ENCODE measurements around the gene POLR3B. TPM values are rescaled to one million over a fixed set of nuclear protein-coding genes. Genes with fewer than 3 reads are reported as not detected.
A peak's percentile ranks its signal among the peaks of the same experiment; 100 is the strongest.
"Not testable (repeated sequence)": the region's sequence is repeated elsewhere in the genome, so short reads cannot be mapped to it uniquely, and the experiment has no call there.

Gene POLR3B
- total and polyA plus RNA-seq, 12 donors = 2.0 to 12.0 (median 9.2) TPM

DNA sequence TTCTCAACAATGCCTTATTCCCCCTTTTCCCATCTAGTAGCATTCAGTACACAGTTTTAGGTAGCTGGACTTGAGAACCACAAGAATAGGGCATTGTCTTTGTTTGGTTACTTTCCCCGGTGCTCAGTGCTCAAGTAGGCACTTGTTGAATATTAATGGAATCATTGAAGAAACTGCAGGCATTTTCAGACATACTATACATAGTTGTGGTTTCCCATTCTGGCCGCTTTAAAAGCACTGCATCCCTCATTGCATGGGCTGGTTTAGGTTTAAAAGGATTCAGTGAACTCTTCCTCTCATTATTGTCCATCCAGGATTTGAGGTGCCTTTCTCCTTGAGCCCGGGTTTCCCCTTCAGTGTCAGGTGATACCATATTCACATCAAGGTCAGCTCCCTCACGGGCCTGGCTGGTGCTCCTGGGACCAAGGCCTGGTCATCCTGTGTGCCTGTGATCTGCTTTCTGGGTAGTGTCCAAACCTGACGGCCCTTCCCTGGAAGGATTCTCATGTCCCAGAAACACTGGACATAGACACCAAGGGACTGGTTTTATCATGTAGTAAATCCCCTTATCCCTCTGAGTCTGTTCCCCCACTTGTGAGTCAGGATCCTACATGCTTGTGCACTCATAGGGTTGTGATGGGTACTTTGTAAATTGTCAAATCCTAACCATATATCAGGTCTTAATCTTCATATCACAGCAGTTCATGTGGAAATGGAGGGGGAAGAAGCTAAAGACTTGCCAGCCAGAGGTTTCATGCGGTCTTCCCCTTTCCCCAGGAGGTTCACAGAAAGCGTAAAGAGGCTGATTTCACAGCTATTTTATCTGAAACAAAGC is 47.7 kb upstream of the POLR3B start:
- Histone ChIP-seq H3K36me3 (peaks cover 0 to 66% (median 9%) of the 10 kb centered on the region in 9 donors), H3K4me3 (no peak overlapping the region), H3K27ac (peak overlapping the region in 6 of 10 donors; percentile 41 to 63 (median 51)), H3K27me3 (no peaks in the 10 kb centered on the region), H3K9me3 (no peaks in the 10 kb centered on the region), H3K4me1 (peaks cover 0 to 77% (median 69%) of the 10 kb centered on the region in 9 donors)
- intact Hi-C loops (cut with DNase I) = loop anchor here in 5 of 10 donors (5.0 to 10.0 kb wide), 3 partner anchors 32 to 65 kb away; partner anchors contain the start of genes CKAP4 (in 1 of the 5) and POLR3B (in 1 of the 5)
- ATAC-seq = peak in 6 of 8 donors; percentile 19 to 54 (median 47)
- WGBS, 2 donors = 55 to 60% methylated on average over 7 of the region's 7 CpGs
- no peak for TF ChIP-seq CTCF (IDR thresholded peaks at IDR 0.05)
- no peak for DNase-seq

- Histone ChIP-seq H3K36me3 (peaks cover 0 to 74% (median 14%) of the 10 kb centered on the region in 9 donors), H3K9me3 (no peaks in the 10 kb centered on the region), H3K27me3 (no peaks in the 10 kb centered on the region), H3K4me3 (no peak overlapping the region), H3K4me1 (peaks cover 0 to 74% (median 62%) of the 10 kb centered on the region in 9 donors), H3K27ac (peak overlapping the region in 7 of 10 donors; percentile 19 to 63 (median 49))
- ATAC-seq (peak in 6 of 8 donors; percentile 22 to 41 (median 28)), DNase-seq (no peak)
- intact Hi-C loops (cut with DNase I) = no loop called here
- no peak for TF ChIP-seq CTCF (IDR thresholded peaks at IDR 0.05)
- WGBS, 2 donors = 66 to 70% methylated on average over 5 of the region's 5 CpGs
Observed at GRCh38 chr12:106310687-106311086, 46.9 kb upstream of the POLR3B start.

DNA sequence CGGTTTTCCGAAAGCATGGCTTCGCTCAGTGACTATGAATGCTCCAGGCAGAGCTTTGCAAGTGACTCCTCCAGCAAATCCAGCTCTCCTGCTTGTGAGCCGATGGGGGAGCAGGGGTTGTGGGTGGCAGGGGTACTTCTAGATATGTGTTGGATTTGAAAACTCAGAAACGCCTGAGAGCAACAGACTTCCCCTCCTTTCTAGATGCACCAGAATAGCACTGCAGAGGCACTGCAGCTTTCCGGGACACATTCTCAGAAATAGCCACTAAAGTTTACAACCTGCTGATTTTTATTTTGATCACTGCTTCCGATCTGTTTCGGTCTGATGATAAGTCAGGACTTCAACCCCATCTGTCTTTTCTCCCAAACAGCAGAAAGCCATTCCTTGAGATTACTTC is 46.4 kb upstream of the POLR3B start:
- TF ChIP-seq CTCF (IDR thresholded peaks at IDR 0.05) = no peak
- ATAC-seq (peak in 1 of 8 donors; percentile 17), DNase-seq (no peak)
- Histone ChIP-seq H3K27me3 (no peaks in the 10 kb centered on the region), H3K36me3 (peaks cover 0 to 75% (median 18%) of the 10 kb centered on the region in 9 donors), H3K4me1 (peaks cover 0 to 74% (median 58%) of the 10 kb centered on the region in 9 donors), H3K9me3 (no peaks in the 10 kb centered on the region), H3K27ac (peak overlapping the region in 8 of 10 donors; percentile 15 to 63 (median 49)), H3K4me3 (no peak overlapping the region)
- intact Hi-C loops (cut with DNase I) = no loop called here
- 45 to 48% methylated on average over 8 of the region's 8 CpGs for WGBS, 2 donors

- Histone ChIP-seq H3K36me3 (peaks cover 0 to 77% (median 29%) of the 10 kb centered on the region in 9 donors), H3K4me1 (peaks cover 0 to 57% (median 46%) of the 10 kb centered on the region in 9 donors)
- ATAC-seq; intact Hi-C loops (cut with DNase I); DNase-seq; H3K4me3 ChIP-seq; H3K27ac ChIP-seq; H3K27me3 ChIP-seq; H3K9me3 ChIP-seq: not testable (repeated sequence)
- WGBS, 2 donors = 69 to 84% methylated on average over 4 of the region's 4 CpGs
Observed at GRCh38 chr12:106313413-106313812, 44.1 kb upstream of the POLR3B start.
